HepG2 (cell line): Measurements from ENCODE around the gene ZNRD2. TPM values are rescaled to one million over a fixed set of nuclear protein-coding genes. Genes with fewer than 3 reads are reported as not detected.

Experiments used
- AHR ChIP-seq: IDR thresholded peaks from 2 replicates; pipeline ENCODE4 v1.6.1; 2018; ENCODE audit warnings: missing genetic modification reagents, missing compliant biosample characterization
- BRCA1 ChIP-seq: sonication (generic); formaldehyde crosslinking; IDR thresholded peaks from 2 replicates; pipeline ENCODE4 v1.4.0; 2020; ENCODE audit warnings: missing genetic modification reagents
- DRAP1 ChIP-seq: IDR thresholded peaks from 2 replicates; pipeline ENCODE4 v1.6.1; 2016; ENCODE audit warnings: missing genetic modification reagents, missing compliant biosample characterization
- ELF1 ChIP-seq: sonication (generic); formaldehyde crosslinking; IDR thresholded peaks from 2 replicates; pipeline ENCODE4 v1.4.0; 2020; ENCODE audit warnings: missing genetic modification reagents
- ELF4 ChIP-seq: sonication (generic); formaldehyde crosslinking; IDR thresholded peaks from 2 replicates; pipeline ENCODE4 v1.5.0; 2020; ENCODE audit warnings: missing genetic modification reagents, mild to moderate bottlenecking, moderate library complexity, borderline replicate concordance
- FOXK1 ChIP-seq: sonication (generic); formaldehyde crosslinking; IDR thresholded peaks from 2 replicates; pipeline ENCODE4 v1.4.0; 2020; ENCODE audit warnings: low read depth, missing genetic modification reagents, borderline replicate concordance
- IRF9 ChIP-seq: sonication (generic); formaldehyde crosslinking; IDR thresholded peaks from 2 replicates; pipeline ENCODE4 v1.8.0; 2022; ENCODE audit warnings: missing genetic modification reagents, mild to moderate bottlenecking, borderline replicate concordance
- KDM6A ChIP-seq: IDR thresholded peaks from 2 replicates; pipeline ENCODE4 v1.6.1; 2016; ENCODE audit warnings: low read depth
- LCORL ChIP-seq, 2 experiments: fragments of 450-650 bp in 1 of 2; sonication (generic) in 1 of 2; formaldehyde crosslinking in 1 of 2; IDR thresholded peaks; 2 replicates each; pipeline versions ENCODE4 v1.5.0 to v1.6.1; 2017 to 2020; ENCODE audit warnings: antibody characterized with exemption in 1 of 2, missing genetic modification reagents in 1 of 2
- NRL ChIP-seq: sonication (generic); formaldehyde crosslinking; IDR thresholded peaks from 2 replicates; pipeline ENCODE4 v1.5.0; 2020; ENCODE audit warnings: missing genetic modification reagents, mild to moderate bottlenecking, moderate library complexity, borderline replicate concordance
- PHB2 ChIP-seq: fragments of 450-650 bp; IDR thresholded peaks from 2 replicates; pipeline ENCODE4 v1.6.1; 2018; ENCODE audit not compliant: partially characterized antibody
- PITX1 ChIP-seq: sonication (generic); formaldehyde crosslinking; IDR thresholded peaks from 2 replicates; pipeline ENCODE4 v1.5.1; 2020; ENCODE audit warnings: mild to moderate bottlenecking, missing genetic modification reagents
- POLR2A ChIP-seq, 2 experiments: IDR thresholded peaks; 2 replicates each; pipeline ENCODE4 v1.6.1; 2011; ENCODE audit warnings: low read depth in 2 of 2, low read length in 2 of 2, mild to moderate bottlenecking in 1 of 2, moderate library complexity in 1 of 2; ENCODE audit not compliant: insufficient read depth in 1 of 2
- RAD21 ChIP-seq: fragments of 450-650 bp; formaldehyde crosslinking; IDR thresholded peaks from 2 replicates; pipeline ENCODE4 v1.5.0; 2020; ENCODE audit warnings: mild to moderate bottlenecking
- RBFOX2 ChIP-seq: fragments of 200-400 bp; formaldehyde crosslinking; IDR thresholded peaks from 2 replicates; pipeline ENCODE4 v1.6.1; 2017; ENCODE audit warnings: low read depth, mild to moderate bottlenecking, low read length
- STAT5B ChIP-seq: sonication (generic); formaldehyde crosslinking; IDR thresholded peaks from 2 replicates; pipeline ENCODE4 v1.4.0; 2020; ENCODE audit warnings: missing genetic modification reagents
- TBP ChIP-seq: sonication (generic); formaldehyde crosslinking; IDR thresholded peaks from 2 replicates; pipeline ENCODE4 v1.5.0; 2020; ENCODE audit warnings: missing genetic modification reagents
- ZNF136 ChIP-seq: sonication (generic); formaldehyde crosslinking; IDR thresholded peaks from 2 replicates; pipeline ENCODE4 v1.8.1; 2022; ENCODE audit warnings: low read depth, mild to moderate bottlenecking, moderate library complexity, missing genetic modification reagents
- ZNF224 ChIP-seq: sonication (generic); formaldehyde crosslinking; IDR thresholded peaks from 2 replicates; pipeline ENCODE4 v1.5.0; 2020; ENCODE audit warnings: mild to moderate bottlenecking, missing genetic modification reagents
- ZNF225 ChIP-seq: sonication (generic); formaldehyde crosslinking; IDR thresholded peaks from 2 replicates; pipeline ENCODE4 v1.4.0; 2020; ENCODE audit warnings: mild to moderate bottlenecking, missing genetic modification reagents
- ZNF232 ChIP-seq: sonication (generic); formaldehyde crosslinking; IDR thresholded peaks from 2 replicates; pipeline ENCODE4 v1.4.0; 2020; ENCODE audit warnings: missing genetic modification reagents, borderline replicate concordance
- ZNF639 ChIP-seq: conservative IDR thresholded peaks from 2 replicates; pipeline ENCODE4 v1.6.1; 2018; ENCODE audit warnings: missing genetic modification reagents
- ZNF841 ChIP-seq: sonication (generic); formaldehyde crosslinking; IDR thresholded peaks from 2 replicates; pipeline ENCODE4 v1.8.1; 2023; ENCODE audit warnings: missing genetic modification reagents, borderline replicate concordance
- polyA plus RNA-seq, 8 experiments: library from polyadenylated mRNA; depleted of rRNA in 3 of 8; stranded (reverse) in 7 of 8; unstranded in 1 of 8; fragments of >200 nt; fragmentation: Illumina TruSeq in 4 of 8; extraction: Trizol in 4 of 8; gene quantifications; 2 replicates each; pipeline versions ENCODE4 v1.2.1 to v1.2.3, GENCODE V29; 2011 to 2016; ENCODE audit warnings: low read depth in 4 of 8, missing spikeins in 1 of 8, mixed read lengths in 1 of 8; ENCODE audit not compliant: insufficient read depth in 1 of 8
- total RNA-seq, 5 experiments: library from RNA; depleted of rRNA; stranded (reverse); fragments of >200 nt; fragmentation: Illumina TruSeq; extraction: Trizol; gene quantifications; 2 replicates each; pipeline ENCODE4 v1.2.3, GENCODE V29; 2016; ENCODE audit warnings: low read depth in 1 of 5
- TF ChIP-seq, protein P1 (sequence below), 2 experiments: sonication (generic) in 1 of 2; formaldehyde crosslinking in 1 of 2; IDR thresholded peaks; 2 replicates each; pipeline versions ENCODE4 v1.4.0 to v1.6.1; 2016 to 2020; ENCODE audit warnings: borderline replicate concordance in 1 of 2, low read depth in 1 of 2, mild to moderate bottlenecking in 1 of 2, missing genetic modification reagents in 1 of 2

ZNRD2 gene
- total and polyA plus RNA-seq, 2 of the 13 experiments (the other 11 are each of a cell fraction or from before 2014, with no cell fraction given) = 29.2 to 34.0 TPM

DNA sequence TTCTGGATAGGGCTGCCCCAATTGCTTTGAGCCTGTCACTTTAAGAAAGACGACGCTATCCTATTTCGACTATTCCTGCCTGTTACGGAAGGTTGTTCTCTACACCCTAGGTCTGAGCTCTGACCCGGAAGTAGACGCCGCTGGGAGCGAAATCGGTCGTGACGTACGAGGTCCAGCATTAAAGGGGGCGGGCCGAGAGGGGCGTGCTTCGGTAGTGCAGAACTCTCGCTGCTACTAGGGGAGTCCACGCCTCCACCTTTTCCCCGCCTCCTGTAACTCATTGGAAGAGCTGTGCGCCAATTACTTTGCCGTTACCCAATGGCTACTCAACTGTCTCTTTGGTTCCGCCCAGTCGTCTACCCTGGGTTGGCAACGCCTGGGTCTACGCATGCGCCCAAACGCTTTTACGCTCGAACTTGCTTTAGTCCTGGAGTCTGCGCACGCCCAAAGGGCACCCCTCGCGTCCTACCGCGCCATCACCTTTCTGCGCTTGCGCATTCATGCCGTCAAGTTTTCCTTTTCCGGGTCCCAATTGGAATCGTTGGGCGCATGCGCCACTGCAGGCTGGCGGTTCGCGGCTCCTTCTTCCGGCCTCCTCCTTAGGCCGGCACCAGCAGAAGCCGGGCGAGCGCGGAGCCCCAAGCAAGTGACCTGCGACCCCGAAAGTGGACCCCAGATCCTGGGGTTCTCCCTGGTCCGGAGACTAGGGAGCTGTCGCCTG is 45.1 kb downstream of the ZNRD2 start, which contains the start of gene PCNX3 (continued):
- TF ChIP-seq, protein P1, sequence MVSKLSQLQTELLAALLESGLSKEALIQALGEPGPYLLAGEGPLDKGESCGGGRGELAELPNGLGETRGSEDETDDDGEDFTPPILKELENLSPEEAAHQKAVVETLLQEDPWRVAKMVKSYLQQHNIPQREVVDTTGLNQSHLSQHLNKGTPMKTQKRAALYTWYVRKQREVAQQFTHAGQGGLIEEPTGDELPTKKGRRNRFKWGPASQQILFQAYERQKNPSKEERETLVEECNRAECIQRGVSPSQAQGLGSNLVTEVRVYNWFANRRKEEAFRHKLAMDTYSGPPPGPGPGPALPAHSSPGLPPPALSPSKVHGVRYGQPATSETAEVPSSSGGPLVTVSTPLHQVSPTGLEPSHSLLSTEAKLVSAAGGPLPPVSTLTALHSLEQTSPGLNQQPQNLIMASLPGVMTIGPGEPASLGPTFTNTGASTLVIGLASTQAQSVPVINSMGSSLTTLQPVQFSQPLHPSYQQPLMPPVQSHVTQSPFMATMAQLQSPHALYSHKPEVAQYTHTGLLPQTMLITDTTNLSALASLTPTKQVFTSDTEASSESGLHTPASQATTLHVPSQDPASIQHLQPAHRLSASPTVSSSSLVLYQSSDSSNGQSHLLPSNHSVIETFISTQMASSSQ (IDR thresholded peaks at IDR 0.05; ENCODE audit: low read depth) = 0 out of 2 replicates have a peak, but pooled peaks have one; percentile 45
- TF ChIP-seq, protein P1 (CRISPR knock-in tag; IDR thresholded peaks at IDR 0.05; ENCODE audit: borderline replicate concordance) = peak; percentile 71; the same call in 1 of the 2 replicates
- TF ChIP-seq AHR (CRISPR knock-in tag) (no peak), BRCA1 (no peak), ZNF841 (no peak), PHB2 (no peak), IRF9 (peak; percentile 87), RBFOX2 (peak; percentile 90; the same call in 1 of the 2 replicates), ZNF232 (no peak), FOXK1 (CRISPR knock-in tag) (peak; percentile 89; the same call in 1 of the 2 replicates), ZNF224 (no peak), ZNF639 (peak; percentile 92), PITX1 (CRISPR knock-in tag) (peak; percentile 60; the same call in 1 of the 2 replicates), DRAP1 (CRISPR knock-in tag) (peak; percentile 83), RAD21 (CRISPR knock-in tag) (no peak), ZNF225 (CRISPR knock-in tag) (no peak), POLR2A (IDR thresholded peaks at IDR 0.05; ENCODE audit: insufficient read depth in 1 of 2, low read depth in 2 of 2, low read length in 2 of 2) (peak in 1 of 2 experiments; percentile 44; a peak in 2 of 4 replicates), TBP (no peak), KDM6A (CRISPR knock-in tag) (no peak), STAT5B (no peak), LCORL (IDR thresholded peaks at IDR 0.05) (no peak), LCORL (CRISPR knock-in tag; IDR thresholded peaks at IDR 0.05) (no peak), NRL (CRISPR knock-in tag) (no peak), ELF1 (peak; percentile 88), ELF4 (CRISPR knock-in tag) (peak; percentile 65; the same call in 1 of the 2 replicates), ZNF136 (no peak)
